NK-92 (cell line): Measurements from ENCODE around the gene TPT1.

Experiments used
- DNase-seq: peaks from one replicate; lab custom pipeline; 2025; ENCODE audit not compliant: unreplicated experiment; lab: John Stamatoyannopoulos, UW

Gene TPT1

DNA sequence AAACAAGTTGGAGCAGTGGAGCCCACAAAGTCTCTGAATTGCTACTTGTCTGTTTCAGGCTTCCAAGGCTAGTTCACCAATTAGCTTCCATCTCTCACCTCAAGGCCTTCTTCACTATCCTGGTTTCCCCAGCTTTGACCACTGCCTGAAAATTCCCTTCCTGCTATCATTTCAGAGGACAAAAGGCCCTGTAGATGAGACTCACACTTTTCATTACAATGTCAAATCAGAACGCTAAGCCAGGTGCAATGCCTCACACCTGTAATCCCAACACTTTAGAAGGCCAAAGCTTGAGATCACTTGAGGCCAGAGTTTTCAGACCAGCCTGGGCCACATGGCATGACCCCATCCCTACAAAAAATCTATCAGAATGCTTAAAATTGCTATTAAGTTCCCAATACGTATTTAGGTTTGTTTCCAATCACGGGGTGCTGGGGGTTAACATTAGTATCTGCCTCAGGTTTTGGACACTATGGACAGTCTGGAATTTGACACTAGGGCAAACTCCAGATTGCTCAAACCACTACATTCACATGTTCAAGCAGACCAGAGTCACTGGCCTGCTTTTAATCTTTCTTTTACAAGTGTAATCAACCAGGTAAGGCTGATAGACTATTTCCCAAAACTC lies 5.5 kb downstream of the TPT1 start:
- DNase-seq = no peak

DNA sequence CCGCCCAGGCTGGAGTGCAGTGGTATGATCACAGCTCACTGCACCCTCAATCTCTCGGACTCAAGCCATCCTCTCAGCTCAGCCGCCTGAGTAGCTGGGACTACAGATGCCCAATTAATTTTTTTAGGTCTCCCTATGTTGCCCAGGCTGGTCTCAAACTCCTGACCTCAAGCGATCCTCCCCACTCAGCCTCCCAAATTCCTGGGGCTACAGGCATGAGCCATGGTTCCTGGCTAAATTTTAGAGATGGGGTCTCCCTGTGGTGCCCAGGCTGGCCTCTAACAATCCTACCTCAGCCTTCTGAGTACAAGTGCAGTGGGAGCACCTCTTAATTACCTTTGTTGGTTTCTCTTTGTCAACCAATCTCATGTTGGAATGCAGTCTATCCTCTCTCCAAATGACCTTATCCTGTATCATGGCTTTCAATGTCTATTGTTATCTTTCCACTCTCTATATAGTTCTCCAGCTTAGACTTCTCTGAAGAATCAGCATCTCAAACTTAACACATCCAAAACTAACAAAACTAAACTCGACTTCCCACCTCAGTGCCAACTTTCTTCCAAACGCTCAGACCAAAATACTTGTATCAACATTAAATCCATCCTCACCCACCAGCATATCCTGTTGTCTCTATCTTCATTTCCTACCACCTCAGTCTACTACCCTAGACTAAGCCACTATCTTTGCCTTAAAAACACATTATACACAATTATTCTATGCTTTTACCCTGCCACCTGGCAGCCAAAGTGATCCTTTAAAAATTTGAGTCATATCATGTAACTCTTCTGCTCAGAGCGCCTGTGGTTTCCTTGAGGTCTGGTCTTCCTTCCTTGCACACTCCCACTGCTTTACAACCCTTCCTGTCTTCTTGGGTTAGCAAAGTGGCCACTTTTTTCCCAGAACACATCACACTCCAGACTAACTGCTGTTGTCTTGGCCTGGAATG lies 6.7 kb downstream of the TPT1 start:
- DNase-seq = no peak

DNA sequence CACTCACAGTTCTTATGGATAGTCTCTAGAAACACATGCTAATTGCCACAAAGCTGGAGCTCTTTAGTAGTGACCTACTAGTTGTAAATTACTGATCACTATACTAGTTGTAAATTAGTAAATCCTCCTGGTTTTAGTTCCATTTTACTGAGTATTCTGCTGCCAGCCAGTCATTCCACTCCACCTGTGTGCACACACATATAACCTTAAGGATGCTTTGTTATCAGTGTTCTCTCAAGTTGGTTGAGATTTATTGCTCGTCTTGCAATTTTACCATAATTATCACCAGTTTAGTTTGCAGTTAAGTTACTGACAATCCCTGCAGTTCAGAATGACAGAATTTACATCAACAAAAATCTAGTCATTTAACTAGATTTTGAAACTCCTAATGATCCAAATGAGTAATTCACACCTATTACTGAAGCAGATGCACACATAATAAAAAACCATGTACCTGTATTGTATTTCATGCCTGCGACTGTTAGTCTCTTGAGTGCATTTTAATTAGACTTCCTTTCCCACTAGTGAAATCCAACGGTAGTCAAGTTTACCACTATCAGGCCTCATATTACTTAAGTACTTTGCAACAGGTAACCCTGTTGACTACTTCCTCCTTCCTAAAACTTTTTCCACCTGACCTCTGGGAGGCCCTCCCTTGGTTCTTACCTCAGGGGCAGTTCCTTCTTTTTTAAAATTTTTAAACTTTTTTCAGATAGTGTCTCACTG lies 7.6 kb downstream of the TPT1 start:
- DNase-seq = no peak

DNA sequence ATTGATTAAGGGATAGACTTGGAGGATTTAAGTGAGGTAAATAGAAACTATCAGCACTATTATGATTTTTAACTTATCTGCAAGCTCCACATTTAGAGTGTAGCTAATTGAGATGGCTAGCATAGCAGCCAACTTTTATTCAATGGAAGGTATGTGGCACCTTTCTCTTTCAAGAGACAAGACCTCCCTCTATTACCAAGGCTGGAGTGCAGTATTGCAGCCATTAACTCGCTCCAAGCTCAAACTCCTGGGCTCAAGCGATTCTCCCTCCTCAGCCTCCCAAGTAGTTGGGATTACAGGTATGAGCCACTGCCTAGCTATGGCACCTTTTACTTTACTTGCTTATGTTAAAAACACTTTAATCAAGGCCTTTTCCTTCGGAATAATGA lies 8.2 kb downstream of the TPT1 start:
- no peak for DNase-seq

DNA sequence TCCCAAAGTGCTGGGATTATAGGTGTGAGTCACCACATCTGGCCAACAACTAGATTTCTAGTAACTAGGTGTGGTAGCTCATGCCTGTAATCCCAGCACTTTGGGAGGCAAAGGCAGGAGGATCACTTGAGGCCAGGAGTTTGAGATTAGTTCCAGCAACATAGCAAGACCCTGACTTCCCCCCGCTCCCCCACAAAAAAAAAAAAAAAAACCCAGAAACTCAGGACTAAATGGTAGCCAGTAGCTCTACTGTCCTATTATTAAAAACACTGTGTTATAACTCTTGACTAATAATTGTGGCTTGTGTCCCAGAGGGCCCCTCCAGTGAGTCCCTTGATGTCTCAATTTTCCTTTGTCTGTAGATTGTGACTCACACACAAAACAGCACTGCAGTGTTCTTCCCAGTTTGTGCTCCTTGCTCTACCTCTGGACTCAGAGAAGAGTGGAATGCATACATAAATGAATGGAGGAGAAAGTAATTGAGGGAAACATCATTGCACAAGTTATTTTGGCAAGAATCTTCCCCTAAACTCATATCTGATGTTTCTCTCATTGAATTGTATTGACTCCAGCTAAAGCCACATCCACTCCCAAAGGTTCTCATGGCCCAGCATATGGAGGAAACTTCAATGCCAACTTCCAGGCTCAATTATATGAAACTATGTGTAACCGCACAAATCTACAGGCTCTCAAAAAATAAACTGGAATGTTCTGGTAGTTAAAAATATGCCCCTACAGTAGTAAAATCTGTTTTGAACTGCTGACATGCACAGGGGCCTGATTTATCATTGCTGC lies 8.8 kb downstream of the TPT1 start:
- no peak for DNase-seq

DNA sequence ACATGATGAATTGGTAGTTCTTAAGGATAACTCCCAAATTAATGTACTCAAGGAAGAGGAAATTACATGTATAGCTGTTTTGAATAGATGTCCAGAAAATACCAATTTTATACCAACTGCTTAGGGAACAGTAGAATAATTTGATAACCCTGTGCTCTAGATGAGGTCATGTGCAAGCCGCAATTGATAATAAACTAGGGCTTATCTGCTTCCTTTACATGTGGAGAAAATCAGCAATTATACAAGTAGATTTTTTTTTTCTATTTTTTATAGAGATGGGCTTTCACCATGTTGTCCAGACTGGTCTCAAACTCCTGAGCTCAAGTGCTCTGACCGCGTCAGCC lies 9.3 kb downstream of the TPT1 start:
- DNase-seq = no peak

DNA sequence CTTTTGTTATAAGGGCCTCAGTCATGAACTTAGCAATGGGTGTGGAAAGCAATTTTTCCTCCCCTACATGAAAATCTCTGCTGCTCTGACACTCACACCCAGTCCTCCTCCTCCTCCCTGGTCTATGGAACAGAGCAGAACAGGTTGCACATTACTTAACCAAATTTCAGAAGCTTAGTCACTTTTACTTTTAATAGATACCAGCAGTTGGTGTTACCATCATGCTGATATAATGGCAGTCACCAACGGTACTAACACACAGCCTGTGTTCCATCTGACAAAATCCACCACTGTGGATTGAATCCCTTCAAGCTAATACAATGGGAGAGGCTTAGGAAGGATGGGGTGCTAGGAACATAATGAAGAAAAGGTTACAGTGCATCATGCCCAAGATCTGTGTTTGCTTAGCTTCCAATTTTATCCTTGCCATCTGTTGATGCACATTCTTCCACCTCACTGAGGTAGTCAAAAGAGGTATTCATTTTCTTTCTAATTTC lies 9.8 kb downstream of the TPT1 start:
- DNase-seq = no peak

DNA sequence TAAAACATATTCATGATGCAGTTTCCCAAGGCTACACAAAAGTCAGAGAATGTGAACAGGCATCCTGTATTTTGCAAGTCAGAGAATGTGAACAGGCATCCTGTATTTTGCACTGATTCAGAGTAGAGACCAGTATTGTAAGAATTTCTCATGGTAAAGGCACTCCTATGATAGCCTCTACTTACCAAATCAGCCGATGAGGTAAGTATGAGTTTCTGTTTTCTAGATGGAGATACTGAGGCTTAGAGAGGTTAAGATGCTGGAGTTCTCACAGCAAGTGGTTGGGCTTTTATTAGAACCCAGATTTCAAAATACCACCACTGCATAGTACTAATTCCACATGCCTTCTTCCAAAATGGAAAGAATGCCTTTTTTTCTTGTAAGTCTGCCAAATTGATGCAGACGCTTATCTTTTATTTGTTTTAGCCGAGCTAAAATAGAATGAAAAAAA lies 12.3 kb downstream of the TPT1 start:
- no peak for DNase-seq

DNA sequence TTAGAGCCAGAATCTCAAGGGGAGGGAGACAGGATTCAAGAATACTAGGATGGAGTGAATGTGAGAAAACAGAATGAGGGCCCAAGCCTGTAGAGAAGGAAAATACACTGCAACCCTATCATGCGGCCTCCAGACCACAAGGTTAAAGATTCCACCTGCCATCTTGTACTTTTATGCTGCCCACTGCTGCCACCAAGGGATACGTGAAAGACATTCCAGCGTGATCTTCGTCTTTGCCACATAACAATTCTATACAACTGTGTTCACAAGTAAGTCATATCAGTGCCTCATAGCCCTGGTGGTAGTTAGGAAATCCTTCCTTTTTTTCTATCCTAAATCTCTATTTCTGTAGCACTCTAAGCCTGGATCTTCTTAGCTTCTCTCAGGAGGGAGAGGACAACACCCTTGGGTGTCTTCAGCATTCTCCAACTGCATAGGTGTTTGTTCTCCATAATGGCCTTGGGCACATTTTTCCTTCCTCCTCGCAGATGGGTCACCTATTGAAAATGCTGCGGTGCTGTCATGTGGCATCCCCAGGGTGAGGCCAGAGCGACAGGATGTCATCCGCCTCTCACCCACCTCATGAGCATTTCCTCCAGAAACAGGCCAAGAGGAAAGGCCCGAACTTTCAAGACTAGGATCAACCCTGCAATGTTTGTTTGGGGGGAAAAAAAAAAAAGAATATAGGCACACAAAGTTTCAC lies 13.6 kb downstream of the TPT1 start:
- no peak for DNase-seq

DNA sequence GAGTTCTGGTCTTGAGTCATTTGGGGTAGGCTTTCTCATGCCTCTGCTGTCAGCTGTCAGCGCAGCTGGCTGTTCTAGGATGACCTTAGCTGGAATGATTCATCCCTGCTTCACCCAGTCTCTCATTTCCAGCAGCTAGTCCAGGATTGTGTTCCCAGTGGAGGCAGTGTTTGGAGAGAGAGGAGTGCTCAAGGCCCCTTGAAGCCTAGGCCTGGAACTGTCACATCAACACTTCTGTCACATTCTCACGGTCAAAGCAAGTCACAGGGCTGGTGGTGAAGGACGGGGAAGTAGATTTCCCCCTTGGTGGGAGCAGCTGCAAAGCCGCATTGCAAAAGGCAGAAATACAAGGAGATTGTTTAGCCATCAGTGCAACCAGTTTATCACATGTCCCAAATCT lies 15.2 kb downstream of the TPT1 start:
- DNase-seq = no peak

DNA sequence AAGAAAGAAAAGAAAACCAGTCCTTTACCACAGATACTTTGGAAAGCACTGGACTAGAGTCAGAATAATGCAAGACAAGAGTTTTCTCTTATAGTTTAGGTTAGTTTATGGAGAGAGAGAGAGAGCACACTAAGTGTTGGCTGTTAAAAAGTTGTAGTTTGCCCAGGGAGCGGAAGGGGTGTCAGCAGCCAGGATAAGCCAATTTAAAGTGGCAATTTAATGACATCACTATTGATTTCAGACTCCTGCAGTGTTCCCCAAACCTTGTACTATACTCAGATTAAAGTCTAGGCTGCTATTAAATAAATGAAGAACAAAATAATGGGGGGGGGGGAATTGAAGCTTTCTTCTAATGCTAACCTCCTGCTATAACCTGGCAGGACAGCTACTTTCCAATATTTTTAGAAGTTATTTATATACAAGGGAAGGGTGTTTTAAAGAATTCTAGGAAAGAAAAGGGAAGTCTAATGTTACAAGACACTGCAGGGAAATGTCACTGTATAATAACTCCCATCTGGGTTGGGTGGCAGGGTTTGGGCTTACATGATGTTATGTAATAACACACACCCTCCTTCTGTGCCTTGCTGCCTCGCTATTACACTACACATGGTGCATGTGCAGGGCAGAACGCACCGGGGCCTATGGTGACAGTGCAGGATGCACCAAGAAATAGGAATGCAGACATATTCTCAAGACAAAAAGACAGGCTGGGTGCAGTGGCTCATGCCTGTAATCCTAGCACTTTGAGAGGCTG lies 19.9 kb downstream of the TPT1 start:
- DNase-seq = no peak

DNA sequence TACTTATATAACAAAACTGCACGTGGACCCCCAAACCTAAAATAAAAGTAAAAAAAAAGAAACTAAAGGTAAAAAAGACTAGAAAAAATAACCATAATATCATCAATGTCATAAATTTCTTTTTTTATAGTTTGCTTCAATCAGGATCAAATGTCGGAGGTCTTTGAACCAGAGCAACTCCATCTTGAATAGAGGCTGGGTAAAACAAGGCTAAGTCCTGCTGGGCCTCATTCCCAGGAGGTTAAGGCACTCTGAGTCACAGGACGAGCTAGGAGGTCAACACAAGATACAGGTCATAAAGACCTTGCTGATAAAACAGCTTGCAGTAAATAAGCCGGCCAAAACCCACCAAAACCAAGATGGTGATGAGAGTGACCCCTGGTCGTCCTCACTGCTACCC lies 24.0 kb downstream of the TPT1 start:
- no peak for DNase-seq

DNA sequence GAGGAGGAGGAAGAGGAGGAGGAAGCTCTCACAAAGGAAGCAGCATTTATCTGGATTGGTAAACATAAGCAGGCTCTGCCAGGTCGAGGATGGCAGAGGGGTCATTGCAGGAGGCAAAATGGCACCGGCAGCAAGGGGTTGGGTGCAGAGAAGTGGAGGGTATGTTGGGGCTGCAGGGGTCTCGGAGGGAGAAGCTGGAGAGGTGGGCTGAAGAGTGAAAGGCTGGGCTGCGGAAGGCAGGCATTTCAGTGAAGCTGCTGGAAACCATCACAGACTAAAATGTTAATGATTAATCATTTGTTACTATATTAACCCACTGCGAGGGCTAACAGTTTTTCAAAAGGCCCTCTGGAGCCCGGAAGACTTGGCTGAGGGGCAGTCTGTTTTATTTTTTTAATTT lies 24.6 kb downstream of the TPT1 start:
- no peak for DNase-seq

DNA sequence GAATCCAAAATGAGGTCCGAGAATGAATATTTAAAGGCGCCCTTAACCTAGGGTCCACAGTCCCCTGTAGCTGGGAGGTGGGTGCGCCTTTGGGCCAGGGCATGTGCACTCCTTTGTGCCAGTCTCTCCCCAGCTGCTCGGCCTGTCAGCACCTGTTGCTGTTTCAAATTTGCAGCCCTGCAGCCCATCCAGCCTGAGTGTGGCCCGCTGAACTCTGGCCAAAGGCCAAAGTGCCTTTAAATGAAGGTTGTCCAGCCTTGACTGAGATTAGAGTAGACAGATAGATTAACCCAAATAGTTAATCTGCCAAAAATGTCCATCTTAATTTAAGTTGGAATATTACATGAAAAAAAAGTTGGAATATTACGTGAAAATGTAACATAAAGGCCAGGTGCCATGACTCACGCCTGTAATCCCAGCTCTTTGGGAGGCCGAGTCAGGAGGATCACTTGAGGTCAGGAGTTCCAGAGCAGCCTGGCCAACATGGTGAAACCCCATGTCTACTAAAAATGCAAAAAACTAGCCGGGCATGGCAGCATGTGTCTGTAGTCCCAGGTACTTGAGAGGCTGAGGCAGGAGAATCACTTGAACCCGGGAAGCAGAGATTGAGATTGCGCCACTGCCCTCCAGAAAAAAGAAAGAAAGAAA lies 25.3 kb downstream of the TPT1 start:
- no peak for DNase-seq

DNA sequence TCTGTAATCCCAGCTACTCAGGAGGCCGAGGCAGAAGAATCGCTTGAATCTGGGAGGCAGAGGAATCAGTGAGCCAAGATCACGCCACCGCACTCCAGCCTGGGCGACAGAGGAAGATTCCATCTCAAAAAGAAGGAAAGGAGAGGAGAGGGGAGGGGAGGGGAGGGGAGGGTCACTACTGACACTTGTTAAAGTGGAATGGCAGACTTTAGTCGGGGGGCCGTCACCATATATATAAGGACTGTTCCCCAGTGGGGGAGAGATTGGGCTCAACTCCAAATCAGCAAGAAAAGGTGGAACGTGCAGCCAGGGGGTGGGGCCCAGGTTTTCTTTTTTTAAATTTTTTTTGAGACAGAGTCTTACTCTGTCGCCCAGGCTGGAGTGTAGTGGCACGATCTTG lies 26.2 kb downstream of the TPT1 start:
- DNase-seq = no peak

DNA sequence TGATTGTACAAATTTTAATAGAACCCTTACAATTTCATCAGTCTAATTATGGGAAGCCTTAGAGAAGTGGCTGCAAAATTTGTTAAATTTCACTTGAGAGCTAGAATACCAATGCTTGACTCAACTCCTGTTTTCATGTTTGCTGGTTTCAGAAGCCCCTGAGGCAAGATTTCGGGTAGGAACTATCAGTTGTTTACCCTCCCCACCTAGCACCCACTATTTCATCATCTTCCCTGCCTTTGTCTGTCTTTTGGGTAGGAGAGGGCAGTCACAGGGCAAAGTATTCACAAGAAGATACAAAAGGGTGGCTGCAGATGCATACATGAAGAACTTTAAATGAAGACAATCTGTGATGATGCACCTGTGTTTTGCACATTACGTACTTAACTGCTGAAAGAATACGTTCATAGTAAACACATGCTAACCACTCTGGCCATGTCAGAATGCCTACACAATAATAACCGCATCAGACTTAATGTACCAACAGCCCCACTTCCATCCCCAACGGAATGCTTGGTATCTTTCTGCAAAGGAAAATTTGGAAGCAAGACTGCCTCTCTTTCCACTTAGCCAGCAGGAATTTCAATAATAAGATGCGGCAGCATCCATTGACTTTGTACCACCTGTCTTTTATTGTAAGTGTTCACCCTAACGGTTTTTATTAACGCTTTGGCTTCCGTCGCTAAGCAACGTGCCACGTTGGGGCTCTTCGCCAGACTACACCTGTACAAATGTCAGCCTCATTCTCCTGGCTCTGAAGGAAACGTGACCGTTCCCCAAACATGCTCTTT lies 30.4 kb downstream of the TPT1 start:
- no peak for DNase-seq

DNA sequence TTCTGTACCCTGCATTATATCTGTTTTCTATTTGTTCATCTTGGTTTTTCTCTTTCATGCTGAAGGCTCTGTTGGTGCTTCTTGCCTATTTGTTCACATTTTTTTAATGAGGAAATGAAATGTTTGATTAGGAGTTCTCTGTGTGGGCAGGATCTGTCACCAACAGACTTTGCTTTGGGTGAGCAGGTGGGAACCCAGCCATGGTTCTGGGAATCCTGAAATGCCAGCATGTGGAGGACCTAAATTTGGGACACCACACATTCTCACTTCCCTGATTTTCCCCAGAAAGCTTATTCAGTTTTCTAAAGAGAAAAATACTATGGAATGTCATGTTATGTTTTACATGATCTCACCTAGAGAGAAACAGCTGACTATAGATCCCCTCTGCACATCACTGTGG lies 34.0 kb downstream of the TPT1 start:
- DNase-seq = no peak

DNA sequence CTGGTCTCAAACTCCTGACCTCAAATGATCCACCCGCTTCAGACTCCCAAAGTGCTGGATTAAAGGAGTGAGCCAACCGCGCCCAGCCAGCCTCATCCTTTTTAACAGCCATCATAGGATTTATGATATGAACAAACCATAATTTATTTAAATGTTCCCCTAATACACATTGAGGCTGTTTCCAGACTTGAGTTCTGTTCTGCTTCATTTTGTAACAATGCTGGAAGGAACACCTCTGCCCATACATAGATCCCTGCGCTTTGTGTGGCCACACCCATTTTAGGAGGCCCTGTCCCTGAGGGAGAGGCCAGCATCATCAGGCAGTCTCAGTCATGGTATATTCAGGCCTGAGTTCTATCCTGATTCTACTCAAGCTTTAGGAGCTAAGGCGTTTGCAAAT lies 35.9 kb downstream of the TPT1 start:
- DNase-seq = no peak
